GM12874 (cell line): ENCODE results near the gene CRHR1.

Experiments
- CTCF ChIP-seq: IDR thresholded peaks from 2 replicates; pipeline ENCODE4 v1.5.1; 2011; ENCODE audit warnings: low read depth, mild to moderate bottlenecking, control low read depth, low read length, moderate library complexity; ENCODE audit not compliant: insufficient read depth

CRHR1 gene

DNA sequence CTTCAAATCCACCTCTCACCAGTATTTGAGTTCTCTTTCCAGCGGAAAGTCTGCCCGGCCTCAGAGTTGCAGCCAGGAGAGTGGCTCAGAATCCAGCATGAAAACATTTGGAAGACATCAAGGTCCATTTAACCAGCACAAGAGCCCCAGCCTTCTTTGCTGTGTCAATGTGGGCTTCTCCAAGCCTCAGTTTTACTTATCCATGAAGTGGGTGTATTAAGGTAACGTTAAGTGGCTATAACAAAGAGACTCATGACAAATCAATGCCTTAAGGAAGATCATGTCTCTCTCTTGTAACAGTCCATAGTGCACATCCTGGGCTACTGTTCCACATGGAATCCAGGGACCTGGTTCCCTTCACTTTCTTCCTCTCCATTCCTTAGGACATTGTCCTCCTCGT lies 59.6 kb downstream of the CRHR1 start:
- TF ChIP-seq CTCF: no peak

DNA sequence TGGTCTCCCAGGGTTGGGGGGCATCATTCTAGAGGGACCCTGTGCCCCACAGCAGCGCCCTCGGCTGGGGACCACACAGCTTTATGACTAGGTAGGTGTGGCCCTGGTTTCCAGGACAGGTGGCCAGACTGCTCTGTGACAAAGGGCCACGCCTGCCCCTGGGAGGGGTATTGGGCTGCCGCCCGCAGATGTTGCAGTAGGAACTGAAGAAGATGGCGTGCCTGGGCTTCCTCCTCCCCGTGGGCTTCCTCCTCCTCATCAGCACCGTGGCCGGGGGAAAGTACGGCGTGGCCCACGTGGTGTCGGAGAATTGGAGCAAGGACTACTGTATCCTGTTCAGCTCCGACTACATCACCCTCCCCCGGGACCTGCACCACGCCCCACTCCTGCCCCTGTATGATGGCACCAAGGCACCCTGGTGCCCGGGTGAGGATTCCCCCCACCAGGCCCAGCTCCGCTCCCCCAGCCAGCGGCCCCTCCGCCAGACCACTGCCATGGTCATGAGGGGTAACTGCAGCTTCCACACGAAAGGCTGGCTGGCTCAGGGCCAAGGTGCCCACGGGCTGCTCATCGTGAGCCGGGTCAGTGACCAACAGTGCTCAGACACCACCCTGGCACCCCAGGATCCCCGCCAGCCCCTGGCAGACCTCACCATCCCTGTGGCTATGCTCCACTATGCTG lies 60.7 kb downstream of the CRHR1 start, which contains the start of gene SPPL2C:
SPPL2C (plus strand) TSS at position 187 of the 681 bp plus-strand sequence; CDS start at position 213, 26 bp downstream.
- no peak for TF ChIP-seq CTCF

DNA sequence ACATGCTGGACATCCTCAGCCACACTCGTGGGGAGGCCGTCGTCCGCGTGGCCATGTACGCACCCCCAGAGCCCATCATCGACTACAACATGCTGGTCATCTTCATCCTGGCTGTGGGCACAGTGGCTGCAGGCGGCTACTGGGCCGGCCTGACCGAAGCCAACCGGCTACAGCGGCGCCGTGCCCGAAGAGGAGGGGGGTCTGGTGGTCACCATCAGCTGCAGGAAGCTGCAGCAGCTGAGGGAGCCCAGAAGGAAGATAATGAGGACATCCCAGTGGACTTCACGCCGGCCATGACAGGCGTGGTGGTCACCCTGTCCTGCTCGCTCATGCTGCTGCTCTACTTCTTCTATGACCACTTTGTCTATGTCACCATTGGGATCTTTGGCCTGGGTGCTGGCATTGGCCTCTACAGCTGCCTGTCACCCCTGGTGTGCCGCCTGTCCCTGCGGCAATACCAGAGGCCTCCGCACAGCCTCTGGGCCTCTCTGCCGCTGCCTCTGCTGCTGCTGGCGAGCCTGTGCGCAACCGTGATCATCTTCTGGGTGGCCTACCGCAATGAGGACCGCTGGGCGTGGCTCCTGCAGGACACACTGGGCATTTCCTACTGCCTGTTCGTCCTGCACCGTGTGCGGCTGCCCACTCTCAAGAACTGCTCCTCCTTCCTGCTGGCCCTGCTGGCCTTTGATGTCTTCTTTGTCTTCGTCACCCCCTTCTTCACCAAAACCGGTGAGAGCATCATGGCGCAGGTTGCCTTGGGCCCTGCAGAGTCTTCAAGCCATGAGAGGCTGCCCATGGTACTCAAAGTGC lies 61.5 kb downstream of the CRHR1 start:
- no peak for TF ChIP-seq CTCF

GRCh38 chr17:45846223-45846622 lies 62.1 kb downstream of the CRHR1 start:
- no peak for TF ChIP-seq CTCF

GRCh38 chr17:45846646-45847045 lies 62.5 kb downstream of the CRHR1 start:
- no peak for TF ChIP-seq CTCF

DNA sequence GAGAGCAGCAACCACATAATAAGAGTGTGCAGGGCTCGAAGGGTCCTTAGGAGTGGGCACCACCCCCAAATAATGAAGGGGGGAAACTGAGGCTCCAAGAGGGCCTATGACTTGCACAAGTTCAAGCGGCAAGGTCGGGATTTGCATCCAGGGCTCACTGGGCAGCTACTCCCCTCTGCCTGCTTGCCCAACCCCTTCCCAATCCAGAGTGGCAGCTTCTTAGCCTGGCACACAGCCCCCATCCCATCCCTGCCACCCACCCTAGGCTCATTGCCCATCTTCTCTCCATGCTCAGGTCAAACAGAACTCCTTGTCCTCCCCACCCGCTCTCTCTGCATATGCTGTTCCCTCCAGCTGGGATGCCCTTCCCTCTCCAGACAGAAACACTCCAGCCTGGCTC lies 63.0 kb downstream of the CRHR1 start:
- TF ChIP-seq CTCF: no peak

DNA sequence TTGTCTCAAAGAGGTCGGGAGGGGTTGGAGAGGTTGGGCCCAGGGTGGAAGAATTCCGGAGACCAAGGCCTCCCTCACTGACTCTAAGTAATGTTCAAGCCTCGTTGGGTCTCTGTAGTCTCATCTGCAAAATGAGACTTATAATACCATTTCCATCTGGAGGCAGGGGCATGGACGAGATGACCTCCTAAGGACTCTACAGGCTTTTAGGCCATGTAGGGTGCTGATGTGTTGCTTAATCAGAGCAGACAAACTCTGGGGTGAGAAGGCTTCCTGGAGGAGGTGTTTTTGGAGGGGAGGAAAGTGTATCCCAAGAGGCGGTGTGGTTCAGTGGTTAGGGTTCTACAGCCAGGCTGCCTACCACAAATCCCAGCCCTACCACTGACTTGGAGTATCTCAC lies 63.6 kb downstream of the CRHR1 start:
- TF ChIP-seq CTCF: no peak
